SK-N-SH treated with all-trans-retinoic acid at 6 μM for 48 hours (cell line): Measurements from ENCODE around the gene DDRGK1.

Experiments used
- ATAC-seq: fragments of 200-7000 bp; cut with Tn5 transposase; 3 replicates; pipeline ENCODE4 v1.9.1; 2020; ENCODE audit warnings: mild to moderate bottlenecking, moderate library complexity
- ARNTL ChIP-seq: fragments of 450-650 bp; formaldehyde crosslinking; IDR thresholded peaks from 2 replicates; pipeline ENCODE4 v1.5.0; 2020; ENCODE audit warnings: low read depth, mild to moderate bottlenecking, moderate library complexity, borderline replicate concordance
- BACH2 ChIP-seq: fragments of 250-450 bp; sonication (Bioruptor Pico); IDR thresholded peaks from 2 replicates; pipeline ENCODE4 v1.9.0; 2021; ENCODE audit warnings: mild to moderate bottlenecking, borderline replicate concordance
- CREB5 ChIP-seq: fragments of 250-450 bp; sonication (Bioruptor Pico); IDR thresholded peaks from 2 replicates; pipeline ENCODE4 v1.5.1; 2020; ENCODE audit warnings: low read depth, mild to moderate bottlenecking, moderate library complexity
- CSDC2 ChIP-seq: fragments of 250-450 bp; sonication (Bioruptor Pico); IDR thresholded peaks from 2 replicates; pipeline ENCODE4 v1.5.0; 2020; ENCODE audit warnings: mild to moderate bottlenecking, moderate library complexity
- ESRRG ChIP-seq: fragments of 250-450 bp; sonication (Bioruptor Pico); IDR thresholded peaks from 2 replicates; pipeline ENCODE4 v1.6.1; 2021; ENCODE audit warnings: mild to moderate bottlenecking
- GLIS3 ChIP-seq: fragments of 250-450 bp; sonication (Bioruptor Pico); IDR thresholded peaks from 2 replicates; pipeline ENCODE4 v1.5.0; 2020; ENCODE audit warnings: mild to moderate bottlenecking, moderate library complexity
- ISL1 ChIP-seq: fragments of 250-450 bp; sonication (Bioruptor Pico); IDR thresholded peaks from 2 replicates; pipeline ENCODE4 v2.1.2; 2022; ENCODE audit warnings: mild to moderate bottlenecking, moderate library complexity
- OSR1 ChIP-seq: fragments of 250-450 bp; sonication (Bioruptor Pico); IDR thresholded peaks from 2 replicates; pipeline ENCODE4 v1.8.0; 2022; ENCODE audit warnings: moderate library complexity, mild to moderate bottlenecking, inconsistent platforms
- PPARA ChIP-seq: fragments of 250-450 bp; sonication (Bioruptor Pico); IDR thresholded peaks from 2 replicates; pipeline ENCODE4 v1.5.0; 2020; ENCODE audit warnings: mild to moderate bottlenecking, borderline replicate concordance
- RARB ChIP-seq: fragments of 250-450 bp; sonication (Bioruptor Pico); IDR thresholded peaks from 2 replicates; pipeline ENCODE4 v1.8.0; 2021; ENCODE audit warnings: mild to moderate bottlenecking, moderate library complexity
- SNAI2 ChIP-seq: fragments of 250-450 bp; sonication (Bioruptor Pico); IDR thresholded peaks from 2 replicates; pipeline ENCODE4 v1.5.0; 2020; ENCODE audit warnings: mild to moderate bottlenecking, moderate library complexity
- TCF4 ChIP-seq: fragments of 250-450 bp; sonication (Bioruptor Pico); IDR thresholded peaks from 2 replicates; pipeline ENCODE4 v1.8.0; 2021; ENCODE audit warnings: mild to moderate bottlenecking, moderate library complexity, borderline replicate concordance
- ZC3H10 ChIP-seq: fragments of 250-450 bp; sonication (Bioruptor Pico); IDR thresholded peaks from 2 replicates; pipeline ENCODE4 v1.5.1; 2021; ENCODE audit warnings: mild to moderate bottlenecking, moderate library complexity
- ZFP3 ChIP-seq: fragments of 250-450 bp; sonication (Bioruptor Pico); IDR thresholded peaks from 2 replicates; pipeline ENCODE4 v1.5.0; 2020; ENCODE audit warnings: mild to moderate bottlenecking, moderate library complexity
- ZFP30 ChIP-seq: fragments of 450-650 bp; formaldehyde crosslinking; IDR thresholded peaks from 2 replicates; pipeline ENCODE4 v1.5.0; 2022; ENCODE audit warnings: mild to moderate bottlenecking, moderate library complexity
- ZNF565 ChIP-seq: fragments of 450-650 bp; formaldehyde crosslinking; conservative IDR thresholded peaks from 2 replicates; pipeline ENCODE4 v1.5.0; 2020; ENCODE audit warnings: low read depth, mild to moderate bottlenecking, moderate library complexity
- ZNF70 ChIP-seq: fragments of 450-650 bp; formaldehyde crosslinking; IDR thresholded peaks from 2 replicates; pipeline ENCODE4 v1.5.0; 2020; ENCODE audit warnings: mild to moderate bottlenecking, moderate library complexity
- ZNF8 ChIP-seq: fragments of 450-650 bp; formaldehyde crosslinking; IDR thresholded peaks from 2 replicates; pipeline ENCODE4 v1.5.0; 2020; ENCODE audit warnings: mild to moderate bottlenecking, moderate library complexity
- TF ChIP-seq, protein P1 (sequence below): fragments of 250-450 bp; sonication (Bioruptor Pico); IDR thresholded peaks from 2 replicates; pipeline ENCODE4 v1.8.0; 2020; ENCODE audit warnings: mild to moderate bottlenecking, moderate library complexity, borderline replicate concordance
- TF ChIP-seq, protein P2 (sequence below): fragments of 250-450 bp; sonication (Bioruptor Pico); IDR thresholded peaks from 2 replicates; pipeline ENCODE4 v1.8.0; 2021; ENCODE audit warnings: low read depth, mild to moderate bottlenecking, moderate library complexity, borderline replicate concordance
- TF ChIP-seq, protein P3 (sequence below): fragments of 250-450 bp; sonication (Bioruptor Pico); IDR thresholded peaks from 2 replicates; pipeline ENCODE4 v1.5.0; 2020; ENCODE audit warnings: mild to moderate bottlenecking, moderate library complexity
- TF ChIP-seq, protein P4 (sequence below): fragments of 250-450 bp; sonication (Bioruptor Pico); IDR thresholded peaks from 2 replicates; pipeline ENCODE4 v1.5.1; 2021; ENCODE audit warnings: mild to moderate bottlenecking, moderate library complexity

Gene DDRGK1

GRCh38 chr20:3166913-3167342, 37.6 kb downstream of the DDRGK1 start:
- TF ChIP-seq OSR1 (CRISPR knock-in tag) (no peak), ZFP30 (no peak), GLIS3 (no peak), ESRRG (CRISPR knock-in tag) (no peak), PPARA (CRISPR knock-in tag) (no peak), ZC3H10 (CRISPR knock-in tag) (no peak), ZNF565 (CRISPR knock-in tag) (no peak), TCF4 (CRISPR knock-in tag) (no peak), ARNTL (CRISPR knock-in tag) (no peak), RARB (CRISPR knock-in tag) (no peak), BACH2 (CRISPR knock-in tag) (no peak), ZNF70 (CRISPR knock-in tag) (no peak), ZNF8 (CRISPR knock-in tag) (no peak), SNAI2 (no peak), CREB5 (CRISPR knock-in tag) (no peak)
- TF ChIP-seq, protein P1, sequence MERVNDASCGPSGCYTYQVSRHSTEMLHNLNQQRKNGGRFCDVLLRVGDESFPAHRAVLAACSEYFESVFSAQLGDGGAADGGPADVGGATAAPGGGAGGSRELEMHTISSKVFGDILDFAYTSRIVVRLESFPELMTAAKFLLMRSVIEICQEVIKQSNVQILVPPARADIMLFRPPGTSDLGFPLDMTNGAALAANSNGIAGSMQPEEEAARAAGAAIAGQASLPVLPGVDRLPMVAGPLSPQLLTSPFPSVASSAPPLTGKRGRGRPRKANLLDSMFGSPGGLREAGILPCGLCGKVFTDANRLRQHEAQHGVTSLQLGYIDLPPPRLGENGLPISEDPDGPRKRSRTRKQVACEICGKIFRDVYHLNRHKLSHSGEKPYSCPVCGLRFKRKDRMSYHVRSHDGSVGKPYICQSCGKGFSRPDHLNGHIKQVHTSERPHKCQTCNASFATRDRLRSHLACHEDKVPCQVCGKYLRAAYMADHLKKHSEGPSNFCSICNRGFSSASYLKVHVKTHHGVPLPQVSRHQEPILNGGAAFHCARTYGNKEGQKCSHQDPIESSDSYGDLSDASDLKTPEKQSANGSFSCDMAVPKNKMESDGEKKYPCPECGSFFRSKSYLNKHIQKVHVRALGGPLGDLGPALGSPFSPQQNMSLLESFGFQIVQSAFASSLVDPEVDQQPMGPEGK (CRISPR knock-in tag) = no peak
- TF ChIP-seq, protein P2, sequence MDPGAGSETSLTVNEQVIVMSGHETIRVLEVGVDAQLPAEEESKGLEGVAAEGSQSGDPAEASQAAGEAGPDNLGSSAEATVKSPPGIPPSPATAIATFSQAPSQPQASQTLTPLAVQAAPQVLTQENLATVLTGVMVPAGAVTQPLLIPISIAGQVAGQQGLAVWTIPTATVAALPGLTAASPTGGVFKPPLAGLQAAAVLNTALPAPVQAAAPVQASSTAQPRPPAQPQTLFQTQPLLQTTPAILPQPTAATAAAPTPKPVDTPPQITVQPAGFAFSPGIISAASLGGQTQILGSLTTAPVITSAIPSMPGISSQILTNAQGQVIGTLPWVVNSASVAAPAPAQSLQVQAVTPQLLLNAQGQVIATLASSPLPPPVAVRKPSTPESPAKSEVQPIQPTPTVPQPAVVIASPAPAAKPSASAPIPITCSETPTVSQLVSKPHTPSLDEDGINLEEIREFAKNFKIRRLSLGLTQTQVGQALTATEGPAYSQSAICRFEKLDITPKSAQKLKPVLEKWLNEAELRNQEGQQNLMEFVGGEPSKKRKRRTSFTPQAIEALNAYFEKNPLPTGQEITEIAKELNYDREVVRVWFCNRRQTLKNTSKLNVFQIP (CRISPR knock-in tag) = no peak
- TF ChIP-seq, protein P3, sequence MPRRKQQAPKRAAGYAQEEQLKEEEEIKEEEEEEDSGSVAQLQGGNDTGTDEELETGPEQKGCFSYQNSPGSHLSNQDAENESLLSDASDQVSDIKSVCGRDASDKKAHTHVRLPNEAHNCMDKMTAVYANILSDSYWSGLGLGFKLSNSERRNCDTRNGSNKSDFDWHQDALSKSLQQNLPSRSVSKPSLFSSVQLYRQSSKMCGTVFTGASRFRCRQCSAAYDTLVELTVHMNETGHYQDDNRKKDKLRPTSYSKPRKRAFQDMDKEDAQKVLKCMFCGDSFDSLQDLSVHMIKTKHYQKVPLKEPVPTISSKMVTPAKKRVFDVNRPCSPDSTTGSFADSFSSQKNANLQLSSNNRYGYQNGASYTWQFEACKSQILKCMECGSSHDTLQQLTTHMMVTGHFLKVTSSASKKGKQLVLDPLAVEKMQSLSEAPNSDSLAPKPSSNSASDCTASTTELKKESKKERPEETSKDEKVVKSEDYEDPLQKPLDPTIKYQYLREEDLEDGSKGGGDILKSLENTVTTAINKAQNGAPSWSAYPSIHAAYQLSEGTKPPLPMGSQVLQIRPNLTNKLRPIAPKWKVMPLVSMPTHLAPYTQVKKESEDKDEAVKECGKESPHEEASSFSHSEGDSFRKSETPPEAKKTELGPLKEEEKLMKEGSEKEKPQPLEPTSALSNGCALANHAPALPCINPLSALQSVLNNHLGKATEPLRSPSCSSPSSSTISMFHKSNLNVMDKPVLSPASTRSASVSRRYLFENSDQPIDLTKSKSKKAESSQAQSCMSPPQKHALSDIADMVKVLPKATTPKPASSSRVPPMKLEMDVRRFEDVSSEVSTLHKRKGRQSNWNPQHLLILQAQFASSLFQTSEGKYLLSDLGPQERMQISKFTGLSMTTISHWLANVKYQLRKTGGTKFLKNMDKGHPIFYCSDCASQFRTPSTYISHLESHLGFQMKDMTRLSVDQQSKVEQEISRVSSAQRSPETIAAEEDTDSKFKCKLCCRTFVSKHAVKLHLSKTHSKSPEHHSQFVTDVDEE (CRISPR knock-in tag) = no peak
- TF ChIP-seq, protein P4, sequence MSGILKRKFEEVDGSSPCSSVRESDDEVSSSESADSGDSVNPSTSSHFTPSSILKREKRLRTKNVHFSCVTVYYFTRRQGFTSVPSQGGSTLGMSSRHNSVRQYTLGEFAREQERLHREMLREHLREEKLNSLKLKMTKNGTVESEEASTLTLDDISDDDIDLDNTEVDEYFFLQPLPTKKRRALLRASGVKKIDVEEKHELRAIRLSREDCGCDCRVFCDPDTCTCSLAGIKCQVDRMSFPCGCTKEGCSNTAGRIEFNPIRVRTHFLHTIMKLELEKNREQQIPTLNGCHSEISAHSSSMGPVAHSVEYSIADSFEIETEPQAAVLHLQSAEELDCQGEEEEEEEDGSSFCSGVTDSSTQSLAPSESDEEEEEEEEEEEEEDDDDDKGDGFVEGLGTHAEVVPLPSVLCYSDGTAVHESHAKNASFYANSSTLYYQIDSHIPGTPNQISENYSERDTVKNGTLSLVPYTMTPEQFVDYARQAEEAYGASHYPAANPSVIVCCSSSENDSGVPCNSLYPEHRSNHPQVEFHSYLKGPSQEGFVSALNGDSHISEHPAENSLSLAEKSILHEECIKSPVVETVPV = no peak
- ATAC-seq = no peak

- TF ChIP-seq, protein P3 (CRISPR knock-in tag) = no peak
- no peak for TF ChIP-seq ZC3H10 (CRISPR knock-in tag)
- no peak for TF ChIP-seq CSDC2 (CRISPR knock-in tag)
- TF ChIP-seq BACH2 (CRISPR knock-in tag) = no peak
- no peak for TF ChIP-seq PPARA (CRISPR knock-in tag)
- no peak for TF ChIP-seq RARB (CRISPR knock-in tag)
- TF ChIP-seq OSR1 (CRISPR knock-in tag) = no peak
- no peak for TF ChIP-seq ISL1 (CRISPR knock-in tag)
- no peak for TF ChIP-seq ZFP3 (CRISPR knock-in tag)
- TF ChIP-seq ZNF8 (CRISPR knock-in tag) = no peak
- no peak for ATAC-seq
Measured at GRCh38 chr20:3166338-3166912, 38.1 kb downstream of the DDRGK1 start.
